Hematopoietic multipotent progenitor cell treated with erythropoietin and hydrocortisone succinate and interleukin-3 and kit ligand, for 15 days (in vitro differentiated cells): ENCODE measurements around the gene MAP1B.

Experiments used
- DNase-seq: peaks from one replicate; pipeline ENCODE4 v3.0.0-alpha.2; 2015; ENCODE audit warnings: low spot score

MAP1B gene

GRCh38 chr5:72224946-72225463 lies 117.7 kb downstream of the MAP1B start:
- DNase-seq, result no peak

GRCh38 chr5:72225741-72226140 lies 118.5 kb downstream of the MAP1B start:
- no peak for DNase-seq

GRCh38 chr5:72226950-72227349 lies 119.7 kb downstream of the MAP1B start:
- no peak for DNase-seq

- DNase-seq, result peak; percentile 34
Observed at GRCh38 chr5:72228960-72229359, 121.7 kb downstream of the MAP1B start.

GRCh38 chr5:72231991-72232703 lies 124.9 kb downstream of the MAP1B start:
- peak; percentile 48 for DNase-seq

GRCh38 chr5:72232838-72233237 lies 125.6 kb downstream of the MAP1B start:
- no peak for DNase-seq

GRCh38 chr5:72233835-72234234 lies 126.6 kb downstream of the MAP1B start:
- no peak for DNase-seq

GRCh38 chr5:72234265-72234700 lies 127.0 kb downstream of the MAP1B start:
- DNase-seq, result peak; percentile 91

- no peak for DNase-seq
Observed at GRCh38 chr5:72234868-72235267, 127.6 kb downstream of the MAP1B start.

- no peak for DNase-seq
Observed at GRCh38 chr5:72235725-72236124, 128.4 kb downstream of the MAP1B start.

GRCh38 chr5:72237415-72237814 lies 130.1 kb downstream of the MAP1B start:
- DNase-seq, result peak; percentile 51

- DNase-seq, result no peak
Observed at GRCh38 chr5:72237879-72238278, 130.6 kb downstream of the MAP1B start.

- no peak for DNase-seq
Observed at GRCh38 chr5:72238712-72239445, 131.6 kb downstream of the MAP1B start.

GRCh38 chr5:72241346-72242003 lies 134.2 kb downstream of the MAP1B start:
- no peak for DNase-seq

- no peak for DNase-seq
Observed at GRCh38 chr5:72242796-72243475, 135.7 kb downstream of the MAP1B start.

- DNase-seq, result no peak
Observed at GRCh38 chr5:72243706-72244105, 136.4 kb downstream of the MAP1B start.

GRCh38 chr5:72244862-72245371 lies 137.6 kb downstream of the MAP1B start:
- peak; percentile 74 for DNase-seq

GRCh38 chr5:72245546-72245945 lies 138.3 kb downstream of the MAP1B start:
- DNase-seq, result no peak

GRCh38 chr5:72245951-72246532 lies 138.8 kb downstream of the MAP1B start:
- DNase-seq, result peak; percentile 40

GRCh38 chr5:72246954-72247442 lies 139.7 kb downstream of the MAP1B start:
- no peak for DNase-seq

- DNase-seq, result no peak
Observed at GRCh38 chr5:72248410-72248981, 141.2 kb downstream of the MAP1B start.
